Activated naive CD4-positive, alpha-beta T cell treated with anti-CD3 and anti-CD28 coated beads, Interleukin-2, amount 10 ng/mL, durations not matched to agents 7 days and 5 days (primary cell): Measurements from ENCODE around the gene TIMM50.
"Not testable (repeated sequence)": the region's sequence is repeated elsewhere in the genome, so short reads cannot be mapped to it uniquely, and the experiment has no call there.

ENCODE experiments used
- CTCF ChIA-PET: fragments of 350-600 bp; sonication (Branson Sonifier 250); formaldehyde crosslinking; loops from one replicate; lab custom pipeline; 2021; ENCODE audit warnings: antibody characterized with exemption; lab: Charles Lee
- DNase-seq: peaks from one replicate; pipeline ENCODE4 v3.0.0-alpha.2; 2020
- H3K27ac Mint-ChIP-seq: one replicate; pipeline ENCODE4 v1.8.0; 2021; ENCODE audit warnings: mild to moderate bottlenecking, moderate library complexity, mixed read lengths
- H3K27me3 Mint-ChIP-seq: one replicate; pipeline ENCODE4 v1.8.0; 2021; ENCODE audit warnings: mild to moderate bottlenecking, mixed read lengths
- H3K36me3 Mint-ChIP-seq: one replicate; pipeline ENCODE4 v1.8.0; 2021; ENCODE audit warnings: mixed read lengths
- H3K4me1 Mint-ChIP-seq: one replicate; pipeline ENCODE4 v1.8.0; 2021; ENCODE audit warnings: mixed read lengths
- H3K4me3 Mint-ChIP-seq: one replicate; pipeline ENCODE4 v1.8.0; 2021; ENCODE audit warnings: mild to moderate bottlenecking, moderate library complexity, mixed read lengths
- H3K9me3 Mint-ChIP-seq: one replicate; pipeline ENCODE4 v1.8.0; 2021; ENCODE audit warnings: mixed read lengths

Gene TIMM50

DNA sequence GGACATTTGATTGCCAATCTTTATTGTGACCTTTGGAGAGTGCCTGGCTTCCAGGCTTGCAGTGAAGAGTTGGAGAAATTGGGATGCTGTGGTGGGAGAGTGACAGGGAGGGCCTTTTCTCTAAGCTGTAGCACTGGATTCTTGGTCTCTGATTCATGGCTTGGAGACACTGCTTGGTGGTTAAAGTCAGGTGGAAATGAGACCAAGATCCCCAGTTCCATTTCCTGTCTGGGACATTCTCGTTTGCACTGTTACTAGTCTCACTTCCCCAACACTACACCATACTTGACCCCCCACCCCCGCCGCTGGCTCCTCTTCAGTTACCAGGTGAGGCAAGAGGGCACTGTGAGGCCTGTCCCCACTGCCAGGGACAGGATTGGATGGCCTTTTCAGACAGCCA is 32.4 kb upstream of the TIMM50 start:
- peak overlapping the region; percentile 86 for H3K4me3 Mint-ChIP-seq
- H3K27me3 Mint-ChIP-seq = no peaks in the 10 kb centered on the region
- no peaks in the 10 kb centered on the region for H3K9me3 Mint-ChIP-seq
- CTCF ChIA-PET = no interaction called here
- H3K27ac Mint-ChIP-seq = peak overlapping the region; percentile 93
- peak; percentile 39 for DNase-seq
- H3K4me1 Mint-ChIP-seq = peaks cover 64% of the 10 kb centered on the region
- peaks cover 53% of the 10 kb centered on the region for H3K36me3 Mint-ChIP-seq

DNA sequence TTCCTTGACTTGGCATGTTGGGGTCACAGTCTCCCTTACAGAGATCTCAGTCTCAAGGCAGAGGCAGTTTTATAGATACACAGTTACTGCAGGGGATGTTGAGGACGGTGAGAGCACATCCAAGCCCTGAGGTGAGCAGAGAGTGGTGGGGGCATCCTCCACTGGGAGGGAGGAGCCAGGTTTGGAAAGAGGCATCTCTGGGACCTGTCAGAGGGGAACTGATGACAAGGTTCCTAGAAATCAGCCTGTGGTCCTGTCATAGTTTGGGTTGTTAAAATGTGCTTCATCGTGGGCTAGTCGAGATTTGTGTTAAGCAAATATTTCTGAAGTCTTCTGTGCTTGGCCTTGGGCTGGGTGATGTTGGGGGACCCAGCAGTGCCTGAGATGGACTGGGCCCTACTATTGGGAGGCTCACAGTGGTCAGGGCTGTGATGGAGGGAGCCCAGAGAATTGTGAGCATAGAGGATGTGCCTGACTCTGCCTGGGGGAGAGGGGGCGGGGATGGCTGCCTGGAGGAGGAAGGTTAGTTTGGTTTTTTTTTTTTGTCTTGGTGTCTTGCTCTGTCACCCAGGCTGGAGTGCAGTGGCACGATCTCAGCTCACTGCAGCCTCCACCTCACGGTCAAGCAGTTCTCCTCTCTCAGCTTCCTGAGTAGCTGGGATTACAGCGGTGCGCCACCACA is 31.4 kb upstream of the TIMM50 start:
- peaks cover 64% of the 10 kb centered on the region for H3K4me1 Mint-ChIP-seq
- H3K4me3 Mint-ChIP-seq = peak overlapping the region; percentile 7
- DNase-seq = no peak
- peak overlapping the region; percentile 81 for H3K27ac Mint-ChIP-seq
- H3K27me3 Mint-ChIP-seq = no peaks in the 10 kb centered on the region
- H3K9me3 Mint-ChIP-seq = no peaks in the 10 kb centered on the region
- CTCF ChIA-PET = interaction anchor here (1.7 kb wide), 1 partner anchor 8 kb away, joined by 5 read pairs; no protein-coding TSS in a partner anchor
- H3K36me3 Mint-ChIP-seq = peaks cover 60% of the 10 kb centered on the region

DNA sequence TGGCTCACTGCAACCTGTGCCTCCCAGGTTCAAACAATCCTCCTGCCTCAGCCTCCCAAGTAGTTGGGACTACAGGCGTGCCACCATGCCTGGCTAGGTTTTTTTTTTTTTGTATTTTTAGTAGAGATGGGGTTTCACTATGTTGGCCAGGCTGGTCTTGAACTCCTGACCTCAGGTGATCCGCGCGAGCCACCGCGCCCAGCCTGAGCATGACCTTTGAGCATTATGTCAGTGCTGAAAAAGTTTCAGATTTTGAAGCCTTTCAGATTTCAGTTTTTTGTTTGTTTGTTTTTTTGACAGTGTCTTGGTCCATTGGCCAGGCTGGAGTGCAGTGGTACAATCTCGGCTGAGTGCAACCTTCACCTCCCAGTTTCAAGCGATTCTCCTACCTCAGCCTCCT is 29.4 kb upstream of the TIMM50 start:
- H3K4me3 Mint-ChIP-seq, H3K27ac Mint-ChIP-seq, DNase-seq, CTCF ChIA-PET, H3K27me3 Mint-ChIP-seq, H3K9me3 Mint-ChIP-seq: not testable (repeated sequence)
- peaks cover 54% of the 10 kb centered on the region for H3K36me3 Mint-ChIP-seq
- peaks cover 54% of the 10 kb centered on the region for H3K4me1 Mint-ChIP-seq

DNA sequence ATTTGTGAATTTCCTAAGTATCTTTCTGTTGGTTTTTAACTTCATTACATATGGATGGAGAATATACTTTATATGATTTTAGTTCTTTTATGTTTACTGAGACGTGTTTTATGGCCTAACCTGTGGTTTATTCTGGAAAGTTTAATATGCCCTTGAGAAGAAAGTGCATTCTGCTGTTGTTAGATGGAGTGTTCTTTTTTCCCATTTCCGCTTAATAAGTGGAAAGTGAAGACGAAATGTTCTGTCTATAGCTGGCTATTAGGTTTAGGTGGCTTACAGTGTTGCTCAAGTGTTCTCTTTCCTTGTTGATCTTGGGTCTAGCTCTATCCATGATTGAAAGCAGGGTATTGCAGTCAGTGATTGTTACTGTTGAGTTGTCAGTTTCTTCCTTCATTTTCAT is 17.2 kb upstream of the TIMM50 start:
- no peak for DNase-seq
- Mint-ChIP-seq H3K27me3 (no peaks in the 10 kb centered on the region), H3K36me3 (peaks cover 53% of the 10 kb centered on the region), H3K4me1 (no peaks in the 10 kb centered on the region), H3K9me3 (no peaks in the 10 kb centered on the region), H3K27ac (peak overlapping the region; percentile 44), H3K4me3 (no peak overlapping the region)
- CTCF ChIA-PET = interaction anchor here (0.9 kb wide), 1 partner anchor 22 kb away, joined by 3 read pairs; no protein-coding TSS in a partner anchor

DNA sequence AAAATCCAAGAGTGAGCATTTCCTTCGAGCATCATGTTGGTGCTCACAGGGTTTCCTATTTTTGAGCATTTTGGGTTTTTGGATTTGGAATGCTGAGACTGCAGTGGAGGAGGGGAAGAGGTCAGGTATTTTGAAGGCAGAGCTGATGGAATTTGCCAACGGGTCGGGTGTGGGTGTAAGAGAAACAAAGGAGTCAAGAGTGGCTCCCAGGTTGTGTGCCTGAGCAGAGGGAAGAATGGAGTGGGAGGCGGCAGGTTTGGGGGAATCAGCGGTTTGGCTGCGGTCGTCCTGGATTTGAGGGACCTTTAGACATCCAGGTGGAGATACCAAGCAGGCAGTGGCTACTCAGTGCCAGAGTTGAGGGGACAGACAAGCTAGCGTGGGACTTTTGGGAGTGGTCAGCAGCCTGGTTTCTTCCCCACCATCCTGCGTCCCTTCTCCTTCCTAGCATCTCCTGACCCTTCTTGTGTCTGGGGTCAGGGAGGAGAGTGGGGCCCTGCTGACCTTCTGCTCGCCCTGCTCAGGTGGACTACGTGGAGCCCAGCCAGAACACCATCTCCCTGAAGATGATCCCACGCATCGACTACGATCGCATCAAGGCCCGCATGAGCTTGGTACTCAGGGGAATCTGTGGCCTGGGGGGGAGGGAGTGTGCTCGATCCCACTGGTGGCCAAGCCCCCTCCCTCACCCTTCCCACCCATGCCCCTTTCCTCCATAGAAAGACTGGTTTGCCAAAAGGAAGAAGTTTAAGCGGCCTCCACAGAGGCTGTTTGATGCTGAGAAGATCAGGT is 14.5 kb upstream of the TIMM50 start:
- no peaks in the 10 kb centered on the region for H3K9me3 Mint-ChIP-seq
- CTCF ChIA-PET = interaction anchor here (0.7 kb wide), 1 partner anchor 8 kb away, joined by 3 read pairs; no protein-coding TSS in a partner anchor

DNA sequence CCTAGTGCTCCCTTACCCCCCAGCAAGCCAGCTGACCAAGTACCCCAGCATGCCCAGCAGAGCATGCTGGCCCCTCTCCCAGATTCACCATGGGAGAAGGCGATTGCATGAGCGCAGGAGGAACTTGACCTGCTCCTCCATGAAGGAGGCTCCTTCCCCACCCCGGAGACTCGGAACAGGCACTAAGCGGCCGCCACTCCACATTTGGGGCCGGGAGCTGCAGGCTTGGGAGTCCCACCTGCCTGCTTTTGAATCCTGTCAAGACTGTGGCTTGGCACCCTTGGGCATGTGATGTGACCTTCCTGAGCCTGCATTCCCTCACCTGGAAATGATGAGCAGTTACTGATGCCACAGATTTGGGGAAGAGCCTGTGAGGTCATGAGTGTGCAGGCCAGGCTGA is 12.7 kb upstream of the TIMM50 start:
- H3K4me1 Mint-ChIP-seq = no peaks in the 10 kb centered on the region
- H3K36me3 Mint-ChIP-seq = peaks cover 64% of the 10 kb centered on the region
- H3K27ac Mint-ChIP-seq = no peak overlapping the region
- CTCF ChIA-PET = no interaction called here
- no peaks in the 10 kb centered on the region for H3K9me3 Mint-ChIP-seq
- no peak for DNase-seq
- no peak overlapping the region for H3K4me3 Mint-ChIP-seq
- H3K27me3 Mint-ChIP-seq = no peaks in the 10 kb centered on the region

More for the DNA sequence above, 14.5 kb upstream of the TIMM50 start:
- no peak overlapping the region for H3K4me3 Mint-ChIP-seq
- no peaks in the 10 kb centered on the region for H3K4me1 Mint-ChIP-seq
- no peaks in the 10 kb centered on the region for H3K27me3 Mint-ChIP-seq
- DNase-seq = no peak
- no peak overlapping the region for H3K27ac Mint-ChIP-seq
- H3K36me3 Mint-ChIP-seq = peaks cover 58% of the 10 kb centered on the region

DNA sequence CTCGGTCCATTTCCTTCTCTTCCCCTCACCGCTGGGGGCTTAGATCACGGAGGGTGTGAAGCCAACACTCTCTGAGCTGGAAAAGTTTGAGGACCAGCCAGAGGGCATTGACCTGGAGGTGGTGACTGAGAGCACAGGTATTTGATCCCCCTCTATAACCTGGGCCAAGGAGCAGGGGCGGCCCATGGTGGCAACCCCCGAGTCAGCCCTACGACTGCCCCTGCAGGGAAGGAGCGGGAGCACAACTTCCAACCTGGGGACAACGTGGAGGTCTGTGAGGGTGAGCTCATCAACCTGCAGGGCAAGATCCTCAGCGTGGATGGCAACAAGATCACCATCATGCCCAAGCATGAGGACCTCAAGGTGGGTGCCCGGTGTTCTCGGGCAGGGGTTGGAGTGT is 11.6 kb upstream of the TIMM50 start:
- H3K27ac Mint-ChIP-seq = no peak overlapping the region
- no peak overlapping the region for H3K4me3 Mint-ChIP-seq
- H3K4me1 Mint-ChIP-seq = no peaks in the 10 kb centered on the region
- H3K27me3 Mint-ChIP-seq = no peaks in the 10 kb centered on the region
- CTCF ChIA-PET = no interaction called here
- peaks cover 70% of the 10 kb centered on the region for H3K36me3 Mint-ChIP-seq
- no peak for DNase-seq
- H3K9me3 Mint-ChIP-seq = no peaks in the 10 kb centered on the region

DNA sequence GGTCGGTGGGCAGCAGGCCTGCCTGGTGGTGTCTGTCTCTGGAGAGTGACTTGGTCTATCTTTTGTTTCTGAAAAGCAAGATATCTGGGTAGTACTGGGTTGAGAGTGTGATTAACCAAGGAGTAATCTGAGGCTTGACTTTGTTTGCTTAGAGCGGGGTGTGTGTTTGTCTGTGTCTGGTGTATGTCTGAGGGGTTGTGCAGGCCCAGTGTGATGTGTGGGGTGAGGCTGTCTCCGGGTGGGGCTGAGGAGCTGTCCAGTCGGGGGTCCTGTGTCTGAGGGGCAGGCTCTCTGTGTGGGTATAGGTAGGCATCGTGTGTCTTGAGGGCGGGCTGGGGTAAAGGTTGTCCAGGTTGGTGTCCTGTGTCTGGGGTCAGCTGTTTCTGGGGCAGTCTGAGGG is 11.1 kb upstream of the TIMM50 start:
- no peak overlapping the region for H3K4me3 Mint-ChIP-seq
- H3K36me3 Mint-ChIP-seq = peaks cover 75% of the 10 kb centered on the region
- no peak for DNase-seq
- no peak overlapping the region for H3K27ac Mint-ChIP-seq
- no peaks in the 10 kb centered on the region for H3K27me3 Mint-ChIP-seq
- H3K9me3 Mint-ChIP-seq = no peaks in the 10 kb centered on the region
- CTCF ChIA-PET = no interaction called here
- no peaks in the 10 kb centered on the region for H3K4me1 Mint-ChIP-seq

DNA sequence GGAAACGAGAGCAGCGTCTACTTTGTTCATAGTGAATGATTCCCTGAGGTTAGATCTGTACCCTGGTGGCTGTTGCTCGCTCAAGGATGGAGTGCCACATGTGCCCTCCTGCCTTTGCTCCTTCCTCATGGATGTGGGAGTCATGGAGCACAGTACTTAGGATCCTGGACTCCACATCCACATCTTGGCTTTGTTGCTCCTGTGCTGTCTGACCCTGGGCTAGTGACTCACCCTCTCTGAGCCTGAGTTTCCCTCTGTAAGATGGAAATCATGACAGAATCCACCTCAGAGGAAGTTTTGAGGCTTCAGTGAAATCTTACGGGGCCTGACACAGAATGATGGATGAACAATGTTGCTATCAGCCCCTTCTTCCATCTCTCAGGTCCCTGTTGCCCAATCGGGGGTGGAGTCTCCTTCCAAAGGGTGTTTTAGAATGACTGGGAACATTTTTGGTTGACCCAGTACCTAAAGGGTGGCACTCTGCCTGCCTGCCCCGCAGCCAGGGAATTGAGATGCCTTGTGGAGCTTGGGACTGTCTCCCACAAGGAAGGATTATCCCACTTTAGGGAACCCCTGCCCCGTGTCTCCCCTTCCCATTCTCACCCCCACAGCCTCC is 9.8 kb upstream of the TIMM50 start:
- Mint-ChIP-seq H3K36me3 (peaks cover 74% of the 10 kb centered on the region), H3K4me1 (no peaks in the 10 kb centered on the region), H3K27ac (peak overlapping the region; percentile 12), H3K9me3 (no peaks in the 10 kb centered on the region), H3K27me3 (no peaks in the 10 kb centered on the region), H3K4me3 (no peak overlapping the region)
- no peak for DNase-seq
- CTCF ChIA-PET = no interaction called here

DNA sequence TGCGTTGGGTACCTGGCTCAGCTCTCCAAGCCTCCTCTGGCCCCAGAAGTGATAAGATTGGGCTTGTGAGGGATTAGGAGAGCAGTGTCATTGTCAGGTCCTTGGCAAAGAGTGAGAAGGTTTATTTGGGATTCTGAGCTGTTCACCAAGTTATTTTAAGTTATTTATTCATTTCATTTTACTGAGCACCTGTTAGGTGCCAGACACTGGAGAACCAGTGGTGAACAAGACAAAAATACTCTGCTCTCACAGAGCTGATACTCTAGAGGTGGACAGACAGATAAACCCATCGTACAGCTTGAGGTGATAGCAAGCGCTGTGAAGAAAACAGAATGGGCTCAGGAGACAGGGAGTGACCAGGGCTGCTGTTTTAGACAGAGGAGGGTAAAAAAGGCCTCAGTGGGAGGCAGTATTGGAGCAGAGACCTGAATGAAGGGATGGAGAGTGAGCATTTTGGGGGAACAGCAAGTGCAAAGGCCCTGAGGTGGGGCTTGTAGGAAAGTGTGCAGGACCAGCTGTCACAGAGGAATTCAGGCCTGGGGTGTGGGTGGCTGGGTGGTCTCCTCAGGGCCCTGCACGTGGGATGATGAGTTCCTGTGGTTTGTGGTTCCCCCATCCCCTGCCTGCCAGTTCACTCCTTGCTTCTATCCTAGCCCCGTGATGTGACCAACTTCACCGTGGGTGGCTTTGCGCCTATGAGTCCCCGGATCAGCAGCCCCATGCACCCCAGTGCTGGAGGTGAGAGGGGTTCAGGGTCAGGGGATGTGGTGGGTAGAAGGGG is 8.7 kb upstream of the TIMM50 start:
- Mint-ChIP-seq H3K36me3 (peaks cover 69% of the 10 kb centered on the region), H3K27me3 (no peaks in the 10 kb centered on the region), H3K4me3 (no peak overlapping the region), H3K9me3 (no peaks in the 10 kb centered on the region), H3K4me1 (no peaks in the 10 kb centered on the region), H3K27ac (peak overlapping the region; percentile 14)
- DNase-seq = no peak
- CTCF ChIA-PET = interaction anchor here (1.0 to 1.2 kb wide), 2 partner anchors 31 to 61 kb away, joined by 3 to 4 read pairs; no protein-coding TSS in a partner anchor

DNA sequence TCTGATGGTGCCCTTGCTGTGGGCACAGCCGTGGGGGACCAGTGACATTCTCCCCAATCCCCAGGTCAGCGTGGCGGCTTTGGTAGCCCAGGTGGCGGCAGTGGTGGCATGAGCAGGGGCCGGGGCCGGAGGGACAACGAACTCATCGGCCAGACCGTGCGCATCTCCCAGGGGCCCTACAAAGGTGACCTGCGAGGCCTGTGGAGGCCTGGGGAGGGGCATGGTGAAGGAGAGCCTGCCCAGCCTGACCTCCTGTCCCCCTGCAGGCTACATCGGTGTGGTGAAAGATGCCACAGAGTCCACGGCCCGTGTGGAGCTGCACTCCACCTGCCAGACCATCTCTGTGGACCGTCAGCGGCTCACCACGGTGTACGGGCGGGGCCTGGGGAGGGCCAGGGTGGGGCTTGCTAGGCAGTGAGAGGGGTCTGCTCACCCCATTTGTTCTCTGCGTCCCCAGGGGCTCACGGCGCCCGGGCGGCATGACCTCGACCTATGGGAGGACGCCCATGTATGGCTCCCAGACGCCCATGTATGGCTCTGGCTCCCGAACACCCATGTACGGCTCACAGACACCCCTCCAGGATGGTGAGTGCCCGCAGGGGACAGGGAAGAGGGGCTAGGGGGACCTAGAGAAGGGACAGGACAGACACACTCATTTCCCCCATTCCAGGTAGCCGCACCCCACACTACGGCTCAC is 7.7 kb upstream of the TIMM50 start:
- H3K36me3 Mint-ChIP-seq = peaks cover 62% of the 10 kb centered on the region
- CTCF ChIA-PET = interaction anchor here (1.1 to 2.6 kb wide), 3 partner anchors 11 to 370 kb away, joined by 3 to 11 read pairs (median 9); no protein-coding TSS in a partner anchor
- no peaks in the 10 kb centered on the region for H3K27me3 Mint-ChIP-seq
- H3K4me3 Mint-ChIP-seq = no peak overlapping the region
- peak overlapping the region; percentile 14 for H3K27ac Mint-ChIP-seq
- no peaks in the 10 kb centered on the region for H3K9me3 Mint-ChIP-seq
- no peak for DNase-seq
- no peaks in the 10 kb centered on the region for H3K4me1 Mint-ChIP-seq

DNA sequence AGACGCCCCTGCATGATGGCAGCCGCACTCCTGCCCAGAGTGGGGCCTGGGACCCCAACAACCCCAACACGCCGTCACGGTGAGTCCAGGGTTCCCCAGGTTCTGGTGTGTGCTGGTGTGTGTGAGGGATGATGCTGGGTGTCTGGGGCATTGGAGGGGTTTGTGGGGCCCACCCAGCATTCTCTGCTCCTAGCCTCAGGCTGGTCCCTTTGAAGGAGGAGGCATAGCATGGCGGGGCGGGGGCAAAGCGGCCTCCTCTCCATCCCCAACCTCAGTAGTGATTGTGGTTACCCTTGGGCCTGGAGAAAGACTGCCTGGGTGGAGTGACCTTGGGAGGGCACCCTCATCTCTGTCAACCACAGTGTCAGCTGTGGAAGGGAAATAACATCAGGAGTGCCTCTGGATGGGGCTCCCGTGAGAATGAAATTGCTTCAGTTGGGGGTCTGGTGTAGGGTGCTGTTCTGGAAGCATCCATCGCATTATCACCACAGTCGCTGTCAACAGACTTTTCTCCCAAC is 7.1 kb upstream of the TIMM50 start:
- CTCF ChIA-PET = interaction anchor here (0.7 to 2.6 kb wide), 10 partner anchors 8 to 369 kb away, joined by 3 to 17 read pairs (median 4); partner anchors contain the start of genes EID2B and RPS16
- Mint-ChIP-seq H3K4me1 (peaks cover under 1% of the 10 kb centered on the region), H3K4me3 (no peak overlapping the region), H3K27ac (no peak overlapping the region), H3K9me3 (no peaks in the 10 kb centered on the region), H3K36me3 (peaks cover 57% of the 10 kb centered on the region), H3K27me3 (no peaks in the 10 kb centered on the region)
- DNase-seq = no peak

DNA sequence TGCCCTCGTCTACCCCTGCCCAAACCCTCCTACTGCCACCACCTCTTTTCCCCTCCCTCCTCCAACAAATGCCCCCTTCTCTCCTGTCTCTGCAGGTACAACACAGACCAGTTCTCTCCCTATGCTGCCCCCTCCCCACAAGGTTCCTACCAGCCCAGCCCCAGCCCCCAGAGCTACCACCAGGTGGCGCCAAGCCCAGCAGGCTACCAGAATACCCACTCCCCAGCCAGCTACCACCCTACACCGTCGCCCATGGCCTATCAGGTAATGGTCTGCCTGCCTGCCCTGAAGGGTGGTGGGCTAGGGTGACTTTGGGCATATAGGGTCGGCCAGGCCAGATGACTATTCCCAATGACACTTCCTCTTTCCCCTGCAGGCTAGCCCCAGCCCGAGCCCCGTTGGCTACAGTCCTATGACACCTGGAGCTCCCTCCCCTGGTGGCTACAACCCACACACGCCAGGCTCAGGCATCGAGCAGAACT is 6.5 kb upstream of the TIMM50 start:
- Mint-ChIP-seq H3K27ac (peak overlapping the region; percentile 45), H3K36me3 (peaks cover 51% of the 10 kb centered on the region), H3K9me3 (no peaks in the 10 kb centered on the region), H3K4me1 (peaks cover 2% of the 10 kb centered on the region), H3K27me3 (no peaks in the 10 kb centered on the region), H3K4me3 (no peak overlapping the region)
- peak; percentile 81 for DNase-seq
- CTCF ChIA-PET = interaction anchor here (0.7 to 2.6 kb wide), 12 partner anchors 9 to 369 kb away, joined by 3 to 17 read pairs (median 4); partner anchors contain the start of genes EID2B and RPS16
